NCI-H748 (cell line): ENCODE data around the gene JTB.

Experiments
- DNase-seq: peaks from one replicate; lab custom pipeline; 2025; ENCODE audit not compliant: unreplicated experiment; lab: John Stamatoyannopoulos, UW

Gene JTB

DNA sequence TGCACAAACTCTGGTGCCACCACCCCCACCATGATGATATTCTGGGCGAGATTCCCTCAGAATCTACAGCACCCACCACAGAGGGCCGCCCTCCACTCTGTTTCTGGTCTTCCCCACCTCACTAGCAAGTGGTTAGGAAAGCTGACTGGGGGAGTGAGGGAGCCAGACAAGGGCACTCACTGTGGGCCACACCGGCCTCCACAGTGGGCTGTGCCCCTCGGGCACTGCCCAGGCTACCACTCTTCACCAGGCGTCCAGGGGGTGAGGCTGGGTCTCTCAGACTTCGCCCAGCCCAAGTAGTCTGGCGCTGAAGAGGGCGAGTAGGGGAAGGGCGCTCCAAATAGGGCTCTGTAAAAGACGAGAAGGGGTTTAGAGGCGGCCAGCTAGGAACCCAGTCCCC, 43.5 kb downstream of the JTB start:
- DNase-seq, result no peak

DNA sequence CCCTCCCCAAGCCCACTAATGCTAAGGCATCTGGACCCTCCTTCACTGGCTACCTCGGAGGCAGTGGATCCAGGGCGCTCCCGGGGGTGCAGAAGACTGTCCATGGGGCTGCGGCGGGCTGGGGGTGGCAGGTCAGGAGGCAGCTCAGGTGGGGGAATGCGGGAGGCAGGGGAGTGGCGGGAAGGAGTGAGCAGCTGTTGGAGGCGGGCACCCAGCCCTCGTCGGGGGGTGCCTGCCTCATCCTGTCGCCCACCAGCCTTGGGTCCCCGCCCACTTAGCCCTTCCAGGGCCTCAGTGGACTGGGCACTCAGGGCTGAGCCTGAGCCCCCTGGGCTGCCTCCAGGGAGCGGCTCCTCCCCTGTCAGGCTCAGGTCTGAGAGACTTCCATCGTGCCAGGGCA, 44.0 kb downstream of the JTB start:
- no peak for DNase-seq

DNA sequence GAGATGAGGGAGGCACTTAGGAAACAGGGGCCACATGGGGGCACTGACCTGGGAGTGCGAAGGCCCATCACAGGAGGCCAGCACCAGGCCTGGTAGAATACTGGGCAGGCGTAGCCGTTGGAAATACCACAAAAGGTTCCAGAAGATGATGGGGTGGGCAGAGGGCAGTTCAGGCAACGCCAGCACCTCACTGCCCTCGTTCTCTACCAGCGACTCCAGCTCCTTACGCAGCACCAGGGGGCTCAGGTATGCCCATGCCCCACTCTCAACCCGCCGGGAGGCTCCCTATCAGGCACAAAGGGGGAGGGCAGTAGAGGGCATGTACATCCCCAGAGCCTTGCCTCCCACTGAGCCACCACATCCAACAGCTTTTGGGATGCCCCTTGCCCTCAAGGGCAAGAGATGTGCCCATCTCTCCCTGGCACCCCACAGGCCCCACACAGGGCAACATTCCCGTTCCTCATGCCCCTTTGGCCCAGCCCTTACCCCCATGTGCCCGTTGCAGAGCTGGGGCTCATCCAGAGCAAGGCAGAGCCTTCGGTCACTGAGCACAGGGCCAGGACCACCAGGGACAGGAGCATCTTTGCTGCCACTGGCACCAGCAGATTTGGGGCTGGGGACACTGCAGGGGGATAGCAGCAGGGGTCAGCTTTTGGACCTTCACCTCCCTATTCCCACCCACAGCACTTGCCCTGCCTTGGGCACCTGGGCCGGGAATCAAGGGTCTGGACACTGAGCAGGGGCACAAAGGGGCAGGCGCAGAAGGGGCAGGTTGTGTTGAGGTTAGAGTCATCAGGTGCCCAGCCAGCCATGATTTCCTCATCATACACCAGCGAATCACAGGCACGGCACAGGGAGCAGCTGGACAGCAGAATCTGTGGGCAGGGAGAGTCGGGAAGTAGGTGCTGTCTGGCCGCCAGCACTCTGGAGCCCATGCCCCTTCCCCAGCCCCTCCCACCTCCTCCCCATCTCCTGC, 45.0 kb downstream of the JTB start:
- no peak for DNase-seq

- no peak for DNase-seq
These were observed 47.2 kb downstream of the JTB start for GRCh38 chr1:153929981-153930948.

DNA sequence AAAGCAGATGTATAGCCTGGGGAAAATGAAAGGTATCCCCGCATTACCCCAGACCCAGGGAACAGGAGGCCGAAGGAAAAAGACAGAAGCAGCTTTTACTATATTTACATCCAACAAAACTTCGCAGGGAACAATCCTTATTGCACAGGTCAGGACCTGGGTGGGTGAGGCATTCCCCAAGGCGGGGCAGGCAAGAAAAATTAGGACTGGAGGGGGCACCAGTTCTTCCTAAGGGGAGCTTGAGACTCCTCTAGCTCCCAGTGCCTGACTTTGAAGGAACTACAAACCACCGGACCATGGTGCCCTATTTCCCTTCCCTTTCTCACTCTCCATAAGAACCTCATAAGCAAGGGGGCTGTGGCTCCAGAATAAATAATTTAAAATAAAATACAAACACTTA, 48.0 kb downstream of the JTB start:
- DNase-seq, result no peak

- DNase-seq, result no peak
These were observed 48.6 kb downstream of the JTB start for GRCh38 chr1:153928791-153929341.

DNA sequence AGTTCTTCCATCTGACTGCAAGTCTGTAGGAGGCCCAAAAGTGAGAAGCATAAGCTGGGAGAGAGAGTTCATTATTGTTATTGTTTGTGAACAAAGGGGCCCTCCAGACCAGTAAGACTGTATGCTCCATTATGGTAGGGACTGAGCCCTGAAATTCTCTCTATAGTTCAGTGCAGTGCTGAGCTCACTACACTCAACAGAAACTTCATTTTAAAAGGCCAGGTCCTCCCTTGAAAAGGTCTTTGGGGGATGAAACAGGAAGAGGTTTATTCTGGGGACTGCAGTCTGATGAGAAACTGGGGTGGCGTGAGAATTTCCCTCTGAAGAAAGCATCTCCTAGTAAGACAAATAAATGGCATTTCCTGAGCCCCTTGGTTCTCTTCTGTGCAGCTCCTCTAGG, 49.2 kb downstream of the JTB start:
- DNase-seq, result no peak

DNA sequence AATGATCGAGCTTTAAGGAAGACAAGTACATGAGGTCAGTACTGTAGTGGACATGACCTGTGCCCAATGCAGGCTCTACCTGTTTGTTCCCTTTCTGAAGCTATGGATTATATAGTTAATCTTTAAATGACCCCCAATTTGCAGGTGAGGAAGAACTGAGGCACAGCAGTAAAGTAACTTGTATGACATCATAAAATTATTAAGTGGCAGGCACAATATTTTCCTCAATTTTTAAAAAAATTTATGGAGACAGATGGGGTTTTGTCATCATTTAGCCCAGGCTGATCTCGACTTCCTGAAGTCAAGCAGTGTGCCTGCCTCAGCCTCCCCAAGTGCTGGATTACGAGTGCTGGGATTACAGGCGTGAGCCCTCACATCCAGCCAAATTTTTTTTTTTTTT, 51.1 kb downstream of the JTB start:
- DNase-seq, result no peak
